Lower leg skin (tissue), 4 donors: Measurements from ENCODE around the gene CLTC. TPM values are rescaled to one million over a fixed set of nuclear protein-coding genes. Genes with fewer than 3 reads are reported as not detected.

Source experiments
- DNase-seq, 2 donors: peaks; one replicate each; pipeline ENCODE4 v3.0.0-alpha.2; 2019; ENCODE audit warnings: low spot score in 2 of 2
- H3K4me3 ChIP-seq: fragments of 200-600 bp; sonication (generic); 2 replicates; pipeline ENCODE4 v1.5.1; 2017; ENCODE audit warnings: mild to moderate bottlenecking, low read depth; ENCODE audit not compliant: poor library complexity, severe bottlenecking
- POLR2A ChIP-seq, 2 donors: fragments of 450-650 bp; IDR thresholded peaks; one replicate each; pipeline ENCODE4 v1.6.1; 2016 to 2017; ENCODE audit warnings: antibody characterized with exemption in 2 of 2, mild to moderate bottlenecking in 1 of 2, moderate library complexity in 1 of 2
- WGBS, 2 donors: methylation state at CpG; one replicate each; pipeline ENCODE4 v1.1.5; 2018; 5-methylcytosine and 5-hydroxymethylcytosine counted together
- intact Hi-C: fragments of 100-400 bp; cut with DNase I; formaldehyde crosslinking; loops from one replicate; pipeline ENCODE4 v1.15.0; 2023; ENCODE audit warnings: low total_unique reads
- total RNA-seq, 4 donors: library from RNA; depleted of rRNA; stranded (reverse); fragments of >200 nt; gene quantifications; one replicate each; pipeline ENCODE4 v1.1.0, GENCODE V29; 2016
- TF ChIP-seq, protein P1 (sequence below), 3 donors: fragments of 450-650 bp; IDR thresholded peaks; one replicate each; pipeline ENCODE4 v1.5.1; 2016; ENCODE audit warnings: antibody characterized with exemption in 3 of 3, mild to moderate bottlenecking in 3 of 3, moderate library complexity in 2 of 3

Gene CLTC
- total RNA-seq, 4 donors from 2014 or later, result 109 to 169 (median 140) TPM

DNA sequence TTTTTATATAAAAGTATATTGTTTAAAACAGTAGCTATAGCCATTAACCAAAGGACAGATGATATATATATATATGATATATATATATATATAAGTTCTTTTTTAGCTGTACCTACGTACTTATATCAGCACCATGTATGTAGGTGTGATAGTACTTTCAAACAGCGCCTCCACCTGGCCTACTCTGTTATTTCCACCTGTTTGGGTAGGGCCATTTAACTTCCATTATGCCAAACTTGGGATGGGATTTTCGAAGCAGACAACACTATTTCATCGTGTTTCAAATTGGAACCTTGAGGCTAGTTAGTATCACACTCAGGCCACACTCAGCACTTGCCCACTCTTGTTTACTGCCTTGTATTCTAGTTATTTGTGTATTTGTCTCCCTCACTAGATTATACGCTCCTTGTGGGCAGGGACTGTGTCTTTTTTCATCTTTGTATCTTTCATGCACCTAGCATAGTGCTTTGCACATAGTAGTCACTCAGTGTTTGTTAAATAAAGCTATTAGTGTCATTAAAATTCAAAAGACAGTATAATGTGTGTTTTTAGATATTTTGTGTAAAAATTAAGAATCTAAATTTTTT lies 11.8 kb upstream of the CLTC start:
- intact Hi-C loops, result no loop called here
- TF ChIP-seq, protein P1, sequence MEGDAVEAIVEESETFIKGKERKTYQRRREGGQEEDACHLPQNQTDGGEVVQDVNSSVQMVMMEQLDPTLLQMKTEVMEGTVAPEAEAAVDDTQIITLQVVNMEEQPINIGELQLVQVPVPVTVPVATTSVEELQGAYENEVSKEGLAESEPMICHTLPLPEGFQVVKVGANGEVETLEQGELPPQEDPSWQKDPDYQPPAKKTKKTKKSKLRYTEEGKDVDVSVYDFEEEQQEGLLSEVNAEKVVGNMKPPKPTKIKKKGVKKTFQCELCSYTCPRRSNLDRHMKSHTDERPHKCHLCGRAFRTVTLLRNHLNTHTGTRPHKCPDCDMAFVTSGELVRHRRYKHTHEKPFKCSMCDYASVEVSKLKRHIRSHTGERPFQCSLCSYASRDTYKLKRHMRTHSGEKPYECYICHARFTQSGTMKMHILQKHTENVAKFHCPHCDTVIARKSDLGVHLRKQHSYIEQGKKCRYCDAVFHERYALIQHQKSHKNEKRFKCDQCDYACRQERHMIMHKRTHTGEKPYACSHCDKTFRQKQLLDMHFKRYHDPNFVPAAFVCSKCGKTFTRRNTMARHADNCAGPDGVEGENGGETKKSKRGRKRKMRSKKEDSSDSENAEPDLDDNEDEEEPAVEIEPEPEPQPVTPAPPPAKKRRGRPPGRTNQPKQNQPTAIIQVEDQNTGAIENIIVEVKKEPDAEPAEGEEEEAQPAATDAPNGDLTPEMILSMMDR (IDR thresholded peaks at IDR 0.05), result no peak
- TF ChIP-seq POLR2A (IDR thresholded peaks at IDR 0.05), result no peak
- WGBS, 2 donors, result 90% methylated on average over 5 of the region's 5 CpGs
- no peak for DNase-seq
- no peak overlapping the region for H3K4me3 ChIP-seq

DNA sequence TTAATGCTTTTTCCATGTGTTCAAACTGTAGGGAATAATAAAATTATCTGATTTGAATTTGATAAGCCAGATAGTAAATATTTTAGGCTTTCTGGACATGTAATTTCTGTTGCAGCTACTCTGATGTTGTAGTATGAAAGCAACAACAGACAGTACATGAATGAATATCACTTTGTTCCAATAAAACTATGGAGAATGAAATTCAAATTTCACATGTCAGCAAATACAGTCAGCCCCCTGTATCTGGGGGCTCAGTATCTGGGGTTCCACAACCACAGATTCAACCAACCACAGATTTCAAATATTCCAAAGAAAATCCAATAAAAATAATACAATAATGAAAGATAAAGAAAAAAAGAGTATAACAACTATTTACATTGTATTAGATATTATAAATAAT lies 8.2 kb upstream of the CLTC start:
- no peak for DNase-seq
- intact Hi-C loops, result no loop called here
- H3K4me3 ChIP-seq, result no peak overlapping the region
- no peak for TF ChIP-seq POLR2A (IDR thresholded peaks at IDR 0.05)
- TF ChIP-seq, protein P1 (IDR thresholded peaks at IDR 0.05), result no peak

DNA sequence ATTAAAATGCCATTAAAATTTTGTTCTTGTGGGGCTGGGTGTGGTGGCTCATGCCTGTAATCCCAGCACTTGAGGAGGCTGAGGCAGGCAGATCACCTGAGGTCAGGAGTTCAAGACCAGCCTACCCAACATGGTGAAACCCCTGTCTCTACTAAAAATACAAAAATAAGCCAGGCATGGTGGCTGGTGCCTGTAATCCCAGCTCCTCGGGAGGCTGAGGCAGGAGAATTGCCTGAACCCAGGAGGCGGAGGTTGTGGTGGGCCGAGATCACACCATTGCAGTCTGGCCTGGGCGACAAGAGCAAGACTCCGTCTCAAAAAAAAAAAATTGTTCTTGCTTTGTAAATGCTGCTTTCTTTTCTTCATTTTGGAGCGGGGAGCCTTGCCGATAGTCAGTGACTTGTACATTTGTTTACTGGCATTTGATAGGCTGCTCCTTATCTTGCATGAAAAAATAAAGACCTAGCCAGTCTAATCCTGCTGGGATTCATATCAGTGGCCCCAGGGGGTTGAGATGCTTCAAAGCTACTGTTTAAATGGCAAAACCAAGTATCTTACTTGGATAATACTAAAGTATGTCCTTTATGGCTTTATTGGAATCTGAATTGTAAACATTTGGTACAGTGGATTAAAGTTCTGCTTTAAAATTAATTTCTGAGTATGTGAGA lies 3.3 kb upstream of the CLTC start:
- 93 to 96% methylated on average over 7 of the region's 7 CpGs for WGBS, 2 donors
- intact Hi-C loops, result no loop called here

DNA sequence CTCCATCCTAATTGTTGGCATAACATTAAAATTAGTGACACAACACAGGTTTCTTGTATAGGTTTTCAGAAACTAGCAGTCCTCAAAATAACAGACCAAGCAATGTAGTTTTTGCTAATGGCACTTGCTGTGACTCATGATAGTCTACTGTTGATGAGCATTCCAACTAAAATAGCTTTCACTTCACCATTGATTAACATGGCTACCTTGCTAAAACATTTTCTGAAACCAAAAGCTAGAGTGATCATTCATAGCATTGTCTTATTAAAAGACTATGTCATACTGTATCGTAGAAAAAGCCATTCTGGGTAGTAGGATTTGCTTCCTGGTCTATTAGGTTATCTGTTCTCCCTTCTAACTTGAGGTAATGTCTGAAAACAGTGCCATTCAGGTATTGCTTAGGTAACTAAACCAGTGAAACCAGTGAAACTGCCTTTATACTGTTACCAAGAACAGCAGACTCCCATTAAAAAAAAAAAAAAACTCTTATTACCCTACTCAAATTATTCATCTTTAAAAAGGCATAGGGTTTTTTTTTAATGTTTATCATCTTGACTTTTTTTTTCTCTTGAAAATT lies 2.5 kb upstream of the CLTC start:
- intact Hi-C loops, result no loop called here
- no peak for TF ChIP-seq POLR2A (IDR thresholded peaks at IDR 0.05)
- no peak for DNase-seq
- no peak overlapping the region for H3K4me3 ChIP-seq
- 74 to 82% methylated on average over 1 of the region's 1 CpG for WGBS, 2 donors

More for the DNA sequence above, 3.3 kb upstream of the CLTC start:
- TF ChIP-seq, protein P1 (IDR thresholded peaks at IDR 0.05), result no peak
- TF ChIP-seq POLR2A (IDR thresholded peaks at IDR 0.05), result no peak
- DNase-seq, result no peak
- no peak overlapping the region for H3K4me3 ChIP-seq

DNA sequence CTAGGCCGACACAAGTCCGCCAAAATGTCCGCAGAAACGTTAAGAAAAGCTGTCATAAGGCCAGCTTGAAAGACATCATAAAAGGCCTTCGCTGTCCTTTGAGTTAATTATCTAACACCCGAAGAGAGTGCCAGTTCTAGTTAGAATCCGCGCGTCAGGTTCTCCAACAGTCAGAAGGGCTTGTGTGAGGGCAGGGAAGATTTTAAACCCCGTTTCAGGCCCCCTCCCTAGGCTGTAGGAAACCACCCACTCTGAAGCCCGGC lies 729 bp upstream of the CLTC start:
- TF ChIP-seq, protein P1 (IDR thresholded peaks at IDR 0.05), result no peak
- TF ChIP-seq POLR2A (IDR thresholded peaks at IDR 0.05), result no peak
- WGBS, 2 donors, result 0 to 2% methylated on average over 11 of the region's 11 CpGs
- no peak for DNase-seq
- peak overlapping the region; percentile 95 for H3K4me3 ChIP-seq
- intact Hi-C loops, result no loop called here

DNA sequence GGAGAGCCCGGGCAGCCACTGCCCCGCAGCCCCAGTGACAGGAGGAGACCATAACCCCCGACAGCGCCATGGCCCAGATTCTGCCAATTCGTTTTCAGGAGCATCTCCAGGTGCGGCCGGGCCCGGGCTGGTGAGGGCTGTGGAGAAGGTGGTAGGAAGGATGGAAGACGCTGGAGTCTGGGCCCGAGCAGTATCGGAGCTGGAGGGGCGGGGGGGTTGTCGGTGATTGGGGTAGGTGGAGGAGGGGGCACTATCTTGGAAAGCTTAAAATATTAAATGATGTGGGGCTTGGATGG lies 317 bp downstream of the CLTC start:
- no peak for TF ChIP-seq POLR2A (IDR thresholded peaks at IDR 0.05)
- TF ChIP-seq, protein P1 (IDR thresholded peaks at IDR 0.05), result no peak
- no peak for DNase-seq
- WGBS, 2 donors, result 0% methylated on average over 10 to 13 of the region's 13 CpGs
- H3K4me3 ChIP-seq, result peak overlapping the region; percentile 95
- intact Hi-C loops, result no loop called here
